K562 (cell line): ENCODE data around the gene TMPRSS6. TPM values are rescaled to one million over a fixed set of nuclear protein-coding genes. Genes with fewer than 3 reads are reported as not detected.

Experiments
- ATAC-seq: fragments of 200-7000 bp; cut with Tn5 transposase; 3 replicates; pipeline ENCODE4 v1.9.1; 2020; ENCODE audit warnings: moderate library complexity
- BruUV-seq: library from RNA; stranded (reverse); fragments of 400-500 nt; replicated peaks from 2 replicates; lab custom pipeline; 2021; lab: Mats Ljungman, UMichigan
- CTCF ChIA-PET: fragments of 300-600 bp; formaldehyde crosslinking; extraction: SDS; loops from one replicate; lab custom pipeline; 2021; ENCODE audit warnings: low intra/inter-chr PET ratio; lab: Yijun Ruan, JAX
- POLR2A ChIA-PET: fragments of 300-600, 350-650 bp; sonication (Branson Sonifier 250); formaldehyde crosslinking; extraction: SDS; loops from one replicate; lab custom pipeline; 2021; ENCODE audit warnings: antibody characterized with exemption, inconsistent platforms; lab: Yijun Ruan, JAX
- DNase-seq, 4 experiments: peaks; one replicate each; pipeline versions ENCODE4 v3.0.0 to v3.0.0-alpha.2; 2011 to 2018; ENCODE audit warnings: low spot score in 3 of 4, mixed read lengths in 3 of 4; ENCODE audit errors: extremely low read depth in 1 of 4
- FAIRE-seq: peaks from 2 replicates; lab custom pipeline; 2011; peaks lifted over from hg19 to GRCh38; lab: Jason Lieb, UNC
- H2AFZ ChIP-seq: 2 replicates; pipeline ENCODE4 v1.6.0; 2011; ENCODE audit warnings: low read depth, low read length, control low read depth, inconsistent platforms
- H3K27ac ChIP-seq: fragments of 200-600 bp; 3 replicates; pipeline ENCODE4 v1.8.0; 2011; ENCODE audit warnings: low read depth, mild to moderate bottlenecking, control low read depth, inconsistent platforms, low read length, moderate library complexity, mixed read lengths; ENCODE audit errors: extremely low read depth
- H3K27me3 ChIP-seq, 2 experiments: fragments of 300-600 bp in 1 of 2; 2 replicates in 1 of 2; 3 replicates in 1 of 2; pipeline versions ENCODE4 v1.6.0 to v1.8.0; 2011; ENCODE audit warnings: inconsistent platforms in 2 of 2, low read length in 2 of 2, mild to moderate bottlenecking in 1 of 2, mixed read lengths in 1 of 2, moderate library complexity in 1 of 2; ENCODE audit not compliant: control insufficient read depth in 2 of 2, insufficient read depth in 2 of 2
- H3K36me3 ChIP-seq: fragments of 300-600 bp; 3 replicates; pipeline ENCODE4 v1.8.0; 2011; ENCODE audit warnings: mild to moderate bottlenecking, low read length, inconsistent platforms; ENCODE audit not compliant: control insufficient read depth, insufficient read depth
- H3K4me1 ChIP-seq, 2 experiments: fragments of 200-600 bp in 1 of 2; replicated peaks in 1 of 2; 2 replicates in 1 of 2; 3 replicates in 1 of 2; pipeline versions ENCODE4 v1.5.1 to v1.8.0; 2011; ENCODE audit warnings: inconsistent platforms in 2 of 2, low read length in 2 of 2, mild to moderate bottlenecking in 1 of 2, mixed read lengths in 1 of 2, moderate library complexity in 1 of 2; ENCODE audit not compliant: control insufficient read depth in 2 of 2, insufficient read depth in 2 of 2
- H3K4me2 ChIP-seq: 2 replicates; pipeline ENCODE4 v1.6.1; 2011; ENCODE audit warnings: low read length, control low read depth, inconsistent platforms, mixed read lengths; ENCODE audit not compliant: insufficient read depth
- H3K4me3 ChIP-seq: fragments of 200-600 bp; sonication (generic), shearing (Covaris generic); 2 replicates; pipeline ENCODE4 v1.5.1; 2016; ENCODE audit warnings: control low read depth, inconsistent platforms
- H3K79me2 ChIP-seq: fragments of 200-600 bp; 3 replicates; pipeline ENCODE4 v1.8.0; 2011; ENCODE audit warnings: low read length, inconsistent platforms; ENCODE audit not compliant: control insufficient read depth, insufficient read depth
- H3K9ac ChIP-seq, 2 experiments: 2 replicates each; pipeline versions ENCODE4 v1.6.0 to v1.6.1; 2011; ENCODE audit warnings: low read depth in 2 of 2, low read length in 2 of 2, control low read depth in 1 of 2, inconsistent platforms in 1 of 2, mild to moderate bottlenecking in 1 of 2, mixed read lengths in 1 of 2; ENCODE audit not compliant: insufficient read depth in 1 of 2
- H3K9me1 ChIP-seq: one replicate; pipeline ENCODE4 v1.6.0; 2011; ENCODE audit warnings: inconsistent platforms, mild to moderate bottlenecking, low read length, moderate library complexity; ENCODE audit not compliant: control insufficient read depth, insufficient read depth
- H3K9me3 ChIP-seq: replicated peaks from 2 replicates; pipeline ENCODE4 v1.5.1; 2011; ENCODE audit warnings: low read depth, low read length, inconsistent platforms; ENCODE audit not compliant: control insufficient read depth, insufficient read depth
- H4K20me1 ChIP-seq: replicated peaks from 2 replicates; pipeline ENCODE4 v1.6.1; 2011; ENCODE audit warnings: low read length, inconsistent platforms, mixed read lengths; ENCODE audit not compliant: control insufficient read depth, insufficient read depth
- FOXJ3 ChIP-seq: sonication (generic); formaldehyde crosslinking; IDR thresholded peaks from 2 replicates; pipeline ENCODE4 v1.4.0; 2020; ENCODE audit warnings: mild to moderate bottlenecking, missing genetic modification reagents
- GTF2E2 ChIP-seq: fragments of 200-800 bp; sonication (Bioruptor generic); IDR thresholded peaks from 2 replicates; pipeline ENCODE4 v1.6.1; 2016; ENCODE audit warnings: missing genetic modification characterization, missing compliant biosample characterization
- ZNF121 ChIP-seq: sonication (generic); formaldehyde crosslinking; conservative IDR thresholded peaks from 2 replicates; pipeline ENCODE4 v1.8.0; 2022; ENCODE audit warnings: missing genetic modification reagents
- ZNF444 ChIP-seq: fragments of 250-450 bp; sonication (Bioruptor Pico); IDR thresholded peaks from 2 replicates; pipeline ENCODE4 v1.4.0; 2020; ENCODE audit warnings: mild to moderate bottlenecking, moderate library complexity
- WGBS: fragments of 100-300 bp; shearing (Covaris generic); methylation state at CpG from one replicate; pipeline ENCODE4 v1.1.6; 2016; ENCODE audit warnings: low coverage, mixed read lengths; ENCODE audit not compliant: insufficient coverage; ENCODE audit errors: missing lambda C conversion rate; 5-methylcytosine and 5-hydroxymethylcytosine counted together
- in situ Hi-C: fragments of 300-500 bp; cut with MboI; formaldehyde crosslinking; loops from 4 replicates; pipeline ENCODE4 v1.15.0; 2018; ENCODE audit warnings: inconsistent platforms, mixed read lengths
- intact Hi-C: fragments of 100-400 bp; cut with micrococcal nuclease; formaldehyde crosslinking; loops from 2 replicates; pipeline ENCODE4 v1.14.2; 2022
- polyA plus RNA-seq, 8 experiments: library from polyadenylated mRNA; depleted of rRNA in 4 of 8; stranded (reverse) in 5 of 8; unstranded in 3 of 8; fragments of >200 nt; fragmentation: Nextera tagmentation in 2 of 8; fragmentation: Illumina TruSeq in 1 of 8; extraction: Ambion mirVana in 2 of 8; extraction: Trizol in 1 of 8; gene quantifications; 2 replicates each; pipeline versions ENCODE4 v1.2.1 to v1.2.3, GENCODE V29; 2011 to 2014; ENCODE audit warnings: inconsistent platforms in 1 of 8, missing spikeins in 1 of 8
- total RNA-seq, 7 experiments: library from RNA; depleted of rRNA in 6 of 7; stranded (reverse); fragments of >200 nt in 6 of 7; fragmentation: Illumina TruSeq in 2 of 7; extraction: Trizol in 2 of 7; gene quantifications; 2 replicates each; pipeline versions ENCODE4 v1.2.1 to v1.2.3, GENCODE V29; 2011 to 2021; ENCODE audit warnings: low replicate concordance in 1 of 7
- TF ChIP-seq, protein P1 (sequence below): sonication (generic); formaldehyde crosslinking; IDR thresholded peaks from 2 replicates; pipeline ENCODE4 v1.8.0; 2022; ENCODE audit warnings: missing genetic modification reagents, mild to moderate bottlenecking, borderline replicate concordance
- TF ChIP-seq, protein P2 (sequence below): fragments of 250-450 bp; sonication (Bioruptor Pico); IDR thresholded peaks from 2 replicates; pipeline ENCODE4 v1.5.0; 2021

The TMPRSS6 gene
- total and polyA plus RNA-seq, 9 of the 15 experiments (the other 6 are each of a cell fraction or from before 2014, with no cell fraction given) = 0.03 TPM; not detected in 8

DNA sequence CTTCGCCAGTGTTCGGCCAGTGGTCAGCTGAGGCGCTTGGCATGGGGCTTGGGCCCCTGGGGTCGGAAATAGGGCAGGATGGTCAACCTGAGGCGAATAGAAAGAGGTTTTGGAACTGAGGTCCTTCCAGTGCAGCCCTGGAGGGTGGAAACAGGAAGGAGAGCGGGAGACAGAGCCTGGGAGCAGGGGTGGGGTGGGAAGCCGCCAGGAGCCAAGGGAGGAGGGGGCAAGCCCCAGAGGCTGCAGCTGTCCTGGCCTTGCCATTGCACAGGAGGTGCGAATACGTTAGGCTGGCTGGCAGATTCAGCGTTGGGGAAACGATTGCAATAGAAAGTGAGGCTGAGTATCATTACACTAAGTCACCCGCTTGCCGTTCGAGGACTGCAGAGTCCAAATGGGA lies 71.8 kb downstream of the TMPRSS6 start (continued):
- TF ChIP-seq, protein P1, sequence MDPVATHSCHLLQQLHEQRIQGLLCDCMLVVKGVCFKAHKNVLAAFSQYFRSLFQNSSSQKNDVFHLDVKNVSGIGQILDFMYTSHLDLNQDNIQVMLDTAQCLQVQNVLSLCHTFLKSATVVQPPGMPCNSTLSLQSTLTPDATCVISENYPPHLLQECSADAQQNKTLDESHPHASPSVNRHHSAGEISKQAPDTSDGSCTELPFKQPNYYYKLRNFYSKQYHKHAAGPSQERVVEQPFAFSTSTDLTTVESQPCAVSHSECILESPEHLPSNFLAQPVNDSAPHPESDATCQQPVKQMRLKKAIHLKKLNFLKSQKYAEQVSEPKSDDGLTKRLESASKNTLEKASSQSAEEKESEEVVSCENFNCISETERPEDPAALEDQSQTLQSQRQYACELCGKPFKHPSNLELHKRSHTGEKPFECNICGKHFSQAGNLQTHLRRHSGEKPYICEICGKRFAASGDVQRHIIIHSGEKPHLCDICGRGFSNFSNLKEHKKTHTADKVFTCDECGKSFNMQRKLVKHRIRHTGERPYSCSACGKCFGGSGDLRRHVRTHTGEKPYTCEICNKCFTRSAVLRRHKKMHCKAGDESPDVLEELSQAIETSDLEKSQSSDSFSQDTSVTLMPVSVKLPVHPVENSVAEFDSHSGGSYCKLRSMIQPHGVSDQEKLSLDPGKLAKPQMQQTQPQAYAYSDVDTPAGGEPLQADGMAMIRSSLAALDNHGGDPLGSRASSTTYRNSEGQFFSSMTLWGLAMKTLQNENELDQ (CRISPR knock-in tag) = no peak
- no peak for TF ChIP-seq GTF2E2 (tag)
- TF ChIP-seq, protein P2, sequence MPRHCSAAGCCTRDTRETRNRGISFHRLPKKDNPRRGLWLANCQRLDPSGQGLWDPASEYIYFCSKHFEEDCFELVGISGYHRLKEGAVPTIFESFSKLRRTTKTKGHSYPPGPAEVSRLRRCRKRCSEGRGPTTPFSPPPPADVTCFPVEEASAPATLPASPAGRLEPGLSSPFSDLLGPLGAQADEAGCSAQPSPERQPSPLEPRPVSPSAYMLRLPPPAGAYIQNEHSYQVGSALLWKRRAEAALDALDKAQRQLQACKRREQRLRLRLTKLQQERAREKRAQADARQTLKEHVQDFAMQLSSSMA (CRISPR knock-in tag) = no peak
- no peak for TF ChIP-seq ZNF444 (CRISPR knock-in tag)

DNA sequence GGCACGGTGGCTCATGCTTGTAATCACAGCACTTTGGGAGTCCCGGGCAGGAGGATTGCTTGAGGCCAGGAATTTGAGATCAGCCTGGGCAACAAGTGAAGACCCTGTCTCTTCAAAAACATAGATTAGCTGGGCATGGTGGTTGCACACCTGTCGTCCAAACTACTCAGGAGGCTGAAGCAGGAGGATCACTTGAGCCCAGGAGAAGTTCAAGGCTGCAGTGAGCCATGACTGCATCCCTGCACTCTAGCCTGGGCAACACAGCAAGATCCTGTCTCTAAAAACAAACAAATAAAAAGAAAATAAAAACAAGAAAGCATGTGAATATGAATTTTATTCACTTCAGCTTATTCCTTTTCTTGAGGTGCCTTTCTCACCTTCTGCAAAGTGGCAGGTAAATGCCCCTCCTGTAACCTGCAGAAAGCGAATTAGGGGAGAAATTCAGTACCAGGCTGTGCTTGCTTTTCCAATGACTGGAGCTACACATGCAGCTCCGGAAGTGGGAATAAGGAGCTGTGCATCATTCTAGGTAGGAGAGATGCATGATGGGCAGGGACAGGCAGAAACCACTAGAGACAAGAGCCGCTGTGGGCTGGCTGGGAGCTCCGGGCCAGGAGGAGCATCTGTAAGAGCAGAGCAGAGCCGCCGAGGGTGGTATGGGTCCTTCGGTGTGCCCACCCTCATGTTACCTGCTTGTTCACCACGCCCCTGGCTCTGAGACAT lies 72.7 kb downstream of the TMPRSS6 start:
- ATAC-seq (no peak), DNase-seq (no peak), FAIRE-seq (no peak)
- Histone ChIP-seq H3K27me3 (peaks cover 4 to 9% of the 10 kb centered on the region in 2 experiments; a peak in 2 of 5 replicates), H3K9ac (no peak overlapping the region), H3K36me3 (no peaks in the 10 kb centered on the region), H4K20me1 (no peaks in the 10 kb centered on the region), H3K4me3 (no peak overlapping the region), H3K4me2 (no peak overlapping the region), H3K9me1 (no peaks in the 10 kb centered on the region), H3K4me1 (peaks cover 4 to 7% of the 10 kb centered on the region in 2 experiments; a peak in 4 of 5 replicates), H3K27ac (no peak overlapping the region), H2AFZ (no peak overlapping the region), H3K9me3 (no peaks in the 10 kb centered on the region), H3K79me2 (no peaks in the 10 kb centered on the region)
- in situ Hi-C loops (no loop called here), intact Hi-C loops (no loop called here)
- 5% methylated on average over 10 of the region's 11 CpGs for WGBS
- CTCF ChIA-PET = no interaction called here
- POLR2A ChIA-PET = no interaction called here
- TF ChIP-seq ZNF121 (CRISPR knock-in tag) (peak; percentile 67; the same call in 1 of the 2 replicates), FOXJ3 (CRISPR knock-in tag) (no peak)
- BruUV-seq = no TSS peak
